ENCODE results near the gene NRXN3.

Gene NRXN3

GRCh38 chr14:79465651-79466050, 1295.5 kb downstream of the NRXN3 start:
- no peak for DNase-seq (ENCODE audit: low read depth)
- H3K4me3 ChIP-seq (ENCODE audit: low read length): no peak overlapping the region
- TF ChIP-seq CTCF (conservative IDR thresholded peaks at IDR 0.05; ENCODE audit: low read depth, low read length): no peak

- H3K4me3 ChIP-seq (ENCODE audit: low read length): no peak overlapping the region
- TF ChIP-seq CTCF (conservative IDR thresholded peaks at IDR 0.05; ENCODE audit: low read depth, low read length): no peak
- DNase-seq (ENCODE audit: low read depth): no peak
Observed at GRCh38 chr14:79466938-79467527, 1296.9 kb downstream of the NRXN3 start.

GRCh38 chr14:79467835-79468234, 1297.7 kb downstream of the NRXN3 start:
- DNase-seq (ENCODE audit: low read depth): no peak
- no peak overlapping the region for H3K4me3 ChIP-seq (ENCODE audit: low read length)
- TF ChIP-seq CTCF (conservative IDR thresholded peaks at IDR 0.05; ENCODE audit: low read depth, low read length): no peak

GRCh38 chr14:79468486-79468885, 1298.3 kb downstream of the NRXN3 start:
- no peak for TF ChIP-seq CTCF (conservative IDR thresholded peaks at IDR 0.05; ENCODE audit: low read depth, low read length)
- H3K4me3 ChIP-seq (ENCODE audit: low read length): no peak overlapping the region
- no peak for DNase-seq (ENCODE audit: low read depth)

GRCh38 chr14:79473651-79474050, 1303.5 kb downstream of the NRXN3 start:
- no peak for TF ChIP-seq CTCF (conservative IDR thresholded peaks at IDR 0.05; ENCODE audit: low read depth, low read length)
- no peak for DNase-seq (ENCODE audit: low read depth)
- no peak overlapping the region for H3K4me3 ChIP-seq (ENCODE audit: low read length)

- TF ChIP-seq CTCF (conservative IDR thresholded peaks at IDR 0.05; ENCODE audit: low read depth, low read length): no peak
- no peak for DNase-seq (ENCODE audit: low read depth)
Observed at GRCh38 chr14:79475887-79476532, 1305.8 kb downstream of the NRXN3 start.

GRCh38 chr14:79476552-79476951, 1306.4 kb downstream of the NRXN3 start:
- TF ChIP-seq CTCF (conservative IDR thresholded peaks at IDR 0.05; ENCODE audit: low read depth, low read length): no peak
- no peak overlapping the region for H3K4me3 ChIP-seq (ENCODE audit: low read length)
- DNase-seq (ENCODE audit: low read depth): no peak

More at GRCh38 chr14:79475887-79476532, 1305.8 kb downstream of the NRXN3 start:
- no peak overlapping the region for H3K4me3 ChIP-seq (ENCODE audit: low read length)
